Measurements from ENCODE around the gene FBXL17.

FBXL17 gene

GRCh38 chr5:107858324-107858723, 523.6 kb downstream of the FBXL17 start:
- DNase-seq (ENCODE audit: low spot score), result no peak

GRCh38 chr5:107857785-107858184, 524.1 kb downstream of the FBXL17 start:
- no peak for DNase-seq (ENCODE audit: low spot score)

DNA sequence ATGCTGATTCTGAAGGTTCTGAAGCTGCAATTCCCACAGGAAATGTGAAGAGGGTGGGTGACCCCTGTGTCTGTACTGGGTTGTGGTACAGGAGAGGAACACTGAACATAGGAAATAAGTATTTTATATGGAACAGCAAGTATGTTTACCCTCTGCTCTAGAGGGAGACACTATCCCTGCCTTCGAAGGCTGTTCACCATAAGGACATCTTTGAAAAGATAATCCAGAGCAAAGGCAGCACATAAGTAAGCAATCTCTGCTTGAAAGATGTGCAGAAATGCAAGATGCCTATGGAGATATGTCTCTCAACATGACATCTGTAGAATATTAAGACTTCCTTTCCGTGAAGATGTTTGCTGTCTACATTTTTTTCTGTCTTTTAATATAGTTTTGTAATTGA, 526.7 kb downstream of the FBXL17 start:
- DNase-seq (ENCODE audit: low spot score), result no peak

DNA sequence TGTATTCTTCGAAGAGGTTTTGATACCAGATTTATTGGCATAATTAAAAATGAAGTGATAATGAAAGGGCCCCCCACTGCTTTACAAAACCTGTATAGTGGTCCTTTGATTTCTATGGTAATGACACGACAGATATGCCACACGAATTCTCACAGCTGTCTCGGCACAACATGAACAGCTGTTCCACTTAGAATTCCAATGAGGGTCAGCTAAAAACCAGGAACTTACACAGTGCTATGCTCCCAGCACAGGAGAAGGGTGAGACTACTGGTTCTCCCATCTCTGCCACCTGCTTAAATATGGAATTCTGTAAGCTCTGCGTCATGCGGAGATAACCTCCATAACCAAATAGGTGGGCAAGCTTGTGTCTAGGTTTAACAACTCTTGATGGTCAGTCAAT, 528.2 kb downstream of the FBXL17 start:
- DNase-seq (ENCODE audit: low spot score), result no peak

DNA sequence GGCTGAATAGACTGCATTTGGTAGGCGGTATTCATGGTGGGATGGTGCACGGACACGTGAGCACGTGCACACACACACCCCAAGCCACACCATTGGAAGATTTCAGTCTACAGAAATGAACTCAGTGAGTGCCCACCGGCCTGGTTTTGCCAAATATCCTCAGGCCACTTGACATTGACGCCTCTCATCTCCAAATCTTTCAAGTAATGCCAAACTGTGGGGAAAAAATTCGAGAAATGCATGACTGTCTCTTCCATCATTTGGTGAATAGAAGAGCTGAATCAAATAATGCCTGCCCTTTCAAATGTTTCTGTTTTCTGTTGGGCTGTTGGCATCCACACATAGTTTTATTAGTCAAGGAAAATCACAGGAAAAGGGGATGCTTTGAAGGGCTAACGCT, 528.9 kb downstream of the FBXL17 start:
- no peak for DNase-seq (ENCODE audit: low spot score)

GRCh38 chr5:107849118-107849517, 532.8 kb downstream of the FBXL17 start:
- DNase-seq (ENCODE audit: low spot score), result no peak

GRCh38 chr5:107840592-107840991, 541.3 kb downstream of the FBXL17 start:
- DNase-seq (ENCODE audit: low spot score), result no peak

- DNase-seq (ENCODE audit: low spot score), result no peak
These were observed 541.7 kb downstream of the FBXL17 start for GRCh38 chr5:107840161-107840560.

DNA sequence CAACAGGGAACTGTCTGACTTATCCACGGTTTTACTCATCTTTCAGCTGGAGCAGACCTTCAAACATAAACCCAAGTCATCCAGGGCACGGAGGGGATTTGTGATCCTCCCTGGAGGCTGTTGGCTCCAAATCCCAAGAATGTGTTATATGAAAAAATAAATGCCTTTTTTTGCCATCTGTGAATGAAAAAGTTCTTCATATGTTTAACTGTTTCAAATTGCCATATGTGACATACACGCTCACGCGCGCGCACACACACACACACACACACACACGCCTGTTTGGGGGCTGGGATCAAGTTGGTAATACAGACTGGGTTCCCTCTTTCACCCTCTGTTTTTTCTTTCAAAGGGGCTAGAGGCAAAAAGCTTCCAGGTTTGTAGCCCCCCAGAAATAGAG, 546.8 kb downstream of the FBXL17 start:
- DNase-seq (ENCODE audit: low spot score), result no peak

GRCh38 chr5:107832746-107833145, 549.2 kb downstream of the FBXL17 start:
- no peak for DNase-seq (ENCODE audit: low spot score)

- no peak for DNase-seq (ENCODE audit: low spot score)
These were observed 550.1 kb downstream of the FBXL17 start for GRCh38 chr5:107831612-107832395.

DNA sequence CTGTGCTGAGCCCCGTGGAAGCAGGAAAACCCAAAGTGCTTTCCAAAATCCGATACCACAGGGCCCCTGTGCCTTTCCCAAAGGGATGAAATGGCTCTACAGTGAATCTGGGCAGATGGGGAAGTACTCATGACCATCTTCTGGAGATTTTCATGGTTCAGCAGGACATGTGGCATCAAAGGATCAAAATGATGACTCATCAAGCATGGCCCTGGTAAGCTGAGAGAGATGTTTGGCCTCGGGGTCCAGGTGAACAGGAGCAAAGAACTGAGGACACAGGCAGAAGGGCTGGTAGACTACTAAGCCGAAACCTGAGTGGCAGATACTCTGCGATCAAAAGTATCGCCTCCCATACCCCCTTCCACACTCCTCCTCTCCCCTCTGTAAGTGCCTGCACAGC, 551.1 kb downstream of the FBXL17 start:
- DNase-seq (ENCODE audit: low spot score), result no peak

DNA sequence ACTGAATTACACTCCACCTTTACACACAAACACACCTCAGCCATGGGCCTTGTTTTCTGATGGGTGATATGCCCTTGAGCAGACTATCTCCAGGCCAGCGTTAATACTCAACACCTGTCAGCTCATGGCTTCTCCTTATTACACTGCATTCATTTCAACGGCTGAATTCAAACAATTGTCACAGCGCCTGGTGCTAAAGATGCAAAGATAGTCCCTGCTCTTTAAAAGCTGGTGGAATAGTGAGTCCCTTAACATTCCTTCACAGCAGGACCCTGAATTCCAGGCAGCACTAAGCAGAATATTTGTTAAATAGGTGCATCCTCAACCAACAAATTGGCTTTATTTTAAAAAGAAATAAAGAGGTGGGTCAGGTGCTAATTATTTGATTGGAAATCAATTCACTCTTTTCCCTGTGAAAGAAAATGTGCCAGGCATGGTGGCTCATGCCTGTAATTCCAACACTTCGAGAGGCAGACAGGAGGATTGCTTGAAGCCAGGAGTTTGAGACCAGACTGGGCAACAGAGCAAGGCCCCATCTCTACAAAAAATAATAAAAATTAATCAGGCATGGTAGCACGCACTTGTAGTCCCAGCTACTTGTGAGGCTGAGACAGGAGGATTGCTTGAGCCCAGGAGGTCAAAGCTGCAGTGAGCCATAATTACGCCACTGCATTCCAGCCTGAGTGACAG, 555.4 kb downstream of the FBXL17 start:
- DNase-seq (ENCODE audit: low spot score), result no peak

DNA sequence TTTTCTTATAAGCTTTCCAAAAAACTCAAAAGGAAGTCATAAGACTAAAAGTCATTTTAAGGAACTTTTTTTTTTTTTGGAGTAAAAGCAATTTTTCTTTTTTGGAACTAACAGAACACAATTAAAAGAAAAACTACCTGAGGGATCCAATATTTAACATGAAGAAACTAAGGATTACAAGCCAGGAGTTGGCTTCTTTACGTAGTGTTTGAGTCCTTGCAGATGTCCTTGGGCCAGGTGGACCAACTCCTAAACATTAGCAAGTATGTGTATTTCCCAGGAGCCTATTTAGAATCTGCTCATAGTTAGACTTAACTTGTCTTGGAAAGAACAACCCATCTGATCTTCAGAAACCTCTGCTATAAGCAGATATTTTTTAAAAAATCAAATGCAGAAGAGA, 557.1 kb downstream of the FBXL17 start:
- no peak for DNase-seq (ENCODE audit: low spot score)

DNA sequence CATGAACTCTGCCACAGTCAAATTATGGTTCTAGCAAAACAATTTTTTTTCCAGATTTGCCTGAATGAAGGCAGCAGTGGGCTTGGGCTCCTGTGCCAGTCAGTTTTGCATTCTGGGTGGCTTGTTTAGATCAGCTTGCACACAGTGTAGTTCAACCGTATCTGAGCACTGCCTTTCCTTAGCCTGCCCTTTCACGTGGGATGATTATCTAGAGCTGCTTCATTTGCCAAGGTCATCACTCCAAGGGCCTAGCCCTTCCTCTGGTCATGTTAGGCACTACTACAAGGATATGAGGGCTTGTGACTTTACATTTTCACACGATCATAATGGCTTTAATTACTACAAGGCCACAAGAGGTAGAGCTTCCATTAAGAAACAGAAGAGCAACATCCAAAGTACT, 560.6 kb downstream of the FBXL17 start:
- DNase-seq (ENCODE audit: low spot score), result no peak

DNA sequence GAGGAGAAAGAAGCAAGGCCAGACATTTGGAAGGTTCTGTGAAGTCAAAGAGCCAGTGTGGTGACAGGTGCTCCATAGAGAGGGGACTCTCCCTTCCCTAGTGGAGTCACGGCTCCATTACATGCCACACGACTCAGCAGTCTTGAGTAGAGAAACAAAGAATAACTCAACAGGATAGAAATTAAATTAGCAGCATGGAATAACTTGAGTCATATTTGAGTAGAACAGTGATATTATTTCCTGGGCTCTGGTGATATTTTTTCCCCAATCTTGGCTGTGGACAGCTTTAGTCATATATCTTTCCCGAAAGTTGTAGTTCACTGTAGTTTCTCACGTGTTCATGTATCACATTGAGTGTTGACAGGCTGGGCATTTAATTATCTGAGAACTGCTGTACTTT, 561.5 kb downstream of the FBXL17 start:
- DNase-seq (ENCODE audit: low spot score), result no peak

DNA sequence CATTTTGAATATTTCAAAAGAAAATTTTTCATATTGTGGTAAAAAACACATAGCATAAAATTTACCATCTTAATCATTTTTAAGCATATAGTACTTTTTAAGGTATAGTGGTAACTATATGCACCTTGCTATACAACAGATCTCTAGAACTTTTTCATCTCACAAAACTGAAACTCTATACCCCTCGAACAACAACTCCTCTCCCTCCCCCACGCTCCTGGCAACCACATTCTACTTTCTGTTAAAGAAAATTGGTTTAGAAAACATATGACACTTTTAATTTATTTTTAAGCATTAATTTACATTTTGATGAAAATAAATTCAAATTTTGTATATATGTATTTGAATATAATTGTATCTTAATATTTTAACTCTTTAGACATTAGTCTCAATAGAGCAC, 563.9 kb downstream of the FBXL17 start:
- no peak for DNase-seq (ENCODE audit: low spot score)

GRCh38 chr5:107817436-107817835, 564.5 kb downstream of the FBXL17 start:
- DNase-seq (ENCODE audit: low spot score), result no peak

GRCh38 chr5:107815109-107815508, 566.8 kb downstream of the FBXL17 start:
- DNase-seq (ENCODE audit: low spot score), result no peak

DNA sequence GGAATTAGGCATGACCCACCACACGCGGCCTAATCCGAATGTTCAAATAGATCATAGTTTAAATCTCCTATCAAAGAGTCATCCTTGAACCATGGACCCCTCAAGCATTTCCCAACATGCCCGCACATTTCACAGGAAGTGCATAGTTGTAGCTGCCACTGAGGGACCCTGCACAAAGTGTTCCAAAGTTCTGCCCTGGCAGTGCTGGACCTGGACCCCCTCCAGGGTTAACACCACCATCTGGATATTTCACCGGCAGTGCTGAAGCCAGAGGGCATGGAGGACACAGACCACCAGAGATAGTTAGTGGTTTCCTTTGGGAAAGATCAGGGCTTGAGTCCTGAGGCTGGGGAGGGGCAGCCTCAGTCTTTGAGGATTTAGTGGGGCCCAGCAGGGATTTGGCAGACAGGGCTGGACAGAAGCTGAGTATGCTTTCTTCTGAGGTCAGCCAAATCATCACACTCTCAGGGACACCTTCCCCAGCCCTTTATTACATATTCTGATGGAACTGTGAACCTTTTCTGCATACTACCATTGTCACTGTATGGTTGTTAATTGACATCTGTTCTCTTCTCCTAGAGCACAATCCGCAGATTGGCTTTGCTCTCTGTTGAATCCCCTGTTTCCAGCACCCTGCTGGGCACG, 567.6 kb downstream of the FBXL17 start:
- DNase-seq (ENCODE audit: low spot score), result no peak

GRCh38 chr5:107813559-107813958, 568.3 kb downstream of the FBXL17 start:
- no peak for DNase-seq (ENCODE audit: low spot score)

DNA sequence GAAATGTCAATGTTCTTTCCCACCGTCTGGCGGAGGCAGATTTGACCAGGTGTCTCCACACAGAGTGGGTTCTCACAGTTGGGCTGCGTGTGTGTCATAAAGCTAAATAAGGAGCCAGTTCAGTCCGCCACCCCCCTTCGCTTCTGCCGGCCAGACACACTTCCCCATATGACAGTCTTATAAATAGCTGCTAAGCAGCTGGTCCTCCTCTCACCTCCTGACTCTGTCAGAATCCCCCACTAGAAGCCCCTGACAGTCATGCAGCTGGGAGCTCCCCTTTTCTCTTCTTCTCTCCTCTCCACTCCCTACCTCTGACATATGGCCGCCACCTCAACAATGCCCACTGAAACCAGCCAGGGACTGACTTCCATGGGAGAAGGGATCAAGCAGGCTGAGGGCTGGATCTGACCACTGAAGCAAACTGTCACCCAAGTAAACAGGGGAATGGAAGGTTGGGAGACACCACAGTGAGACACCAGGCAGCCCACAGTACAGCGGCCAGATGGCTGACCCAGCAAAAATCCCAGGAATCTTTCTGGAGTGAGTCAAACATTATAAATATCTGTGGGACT, 569.2 kb downstream of the FBXL17 start:
- DNase-seq (ENCODE audit: low spot score), result no peak
